PC-3 (cell line): ENCODE results near the gene HYAL2. TPM values are rescaled to one million over a fixed set of nuclear protein-coding genes. Genes with fewer than 3 reads are reported as not detected.

Experiments used
- ATAC-seq: fragments of 200-7000 bp; cut with Tn5 transposase; 2 replicates; pipeline ENCODE4 v1.9.1; 2020; ENCODE audit warnings: mild to moderate bottlenecking, moderate library complexity
- BruUV-seq: library from RNA; stranded (reverse); fragments of 400-500 nt; replicated peaks from 2 replicates; lab custom pipeline; 2021; lab: Mats Ljungman, UMichigan
- CTCF ChIA-PET: fragments of 300-600 bp; sonication (Branson Sonifier 250); formaldehyde crosslinking; loops from one replicate; lab custom pipeline; 2022; ENCODE audit warnings: antibody characterized with exemption; lab: Charles Lee
- POLR2A ChIA-PET: fragments of 300-600 bp; sonication (Branson Sonifier 250); formaldehyde crosslinking; loops from one replicate; lab custom pipeline; 2022; ENCODE audit warnings: antibody characterized with exemption; ENCODE audit not compliant: unreplicated experiment; lab: Charles Lee
- DNase-seq: peaks from one replicate; pipeline ENCODE4 v3.0.0-alpha.2; 2015
- H2AFZ ChIP-seq: fragments of 300-600 bp; sonication (generic); 2 replicates; pipeline ENCODE4 v1.6.0; 2016; ENCODE audit warnings: antibody characterized with exemption, low read length
- H3F3A ChIP-seq: fragments of 300-600 bp; sonication (generic); one replicate; pipeline ENCODE4 v1.6.0; 2017; ENCODE audit warnings: antibody characterized with exemption, low read length, control low read depth, mild to moderate bottlenecking; ENCODE audit not compliant: unreplicated experiment
- H3K27ac ChIP-seq: fragments of 300-600 bp; sonication (generic); 2 replicates; pipeline ENCODE4 v1.5.1; 2016; ENCODE audit warnings: mild to moderate bottlenecking, low read length
- H3K27me3 ChIP-seq: fragments of 300-600 bp; sonication (generic); 2 replicates; pipeline ENCODE4 v1.6.1; 2016; ENCODE audit warnings: low read length, mixed read lengths
- H3K36me3 ChIP-seq: fragments of 300-600 bp; sonication (generic); 2 replicates; pipeline ENCODE4 v1.6.1; 2016; ENCODE audit warnings: low read depth, mixed run types, low read length, mixed read lengths
- H3K4me1 ChIP-seq: fragments of 300-600 bp; sonication (generic); 2 replicates; pipeline ENCODE4 v1.5.1; 2016; ENCODE audit warnings: low read length; ENCODE audit not compliant: insufficient read depth
- H3K4me2 ChIP-seq: fragments of 300-600 bp; sonication (generic); 2 replicates; pipeline ENCODE4 v1.6.0; 2016; ENCODE audit warnings: low read length
- H3K4me3 ChIP-seq: fragments of 300-600 bp; sonication (generic); 2 replicates; pipeline ENCODE4 v1.5.1; 2016; ENCODE audit warnings: mild to moderate bottlenecking, low read length, mixed read lengths
- H3K79me2 ChIP-seq: fragments of 300-600 bp; sonication (generic); 2 replicates; pipeline ENCODE4 v1.6.1; 2017; ENCODE audit warnings: low read length, mixed read lengths
- H3K9ac ChIP-seq: fragments of 300-600 bp; sonication (generic); 2 replicates; pipeline ENCODE4 v1.6.0; 2016; ENCODE audit warnings: mild to moderate bottlenecking, low read length
- H3K9me2 ChIP-seq: fragments of 300-600 bp; sonication (generic); replicated peaks from 2 replicates; pipeline ENCODE4 v1.6.1; 2016; ENCODE audit warnings: mixed run types, low read length, mixed read lengths
- H3K9me3 ChIP-seq: fragments of 300-600 bp; sonication (generic); 2 replicates; pipeline ENCODE4 v1.6.1; 2016; ENCODE audit warnings: low read length, mixed read lengths
- H4K20me1 ChIP-seq: fragments of 300-600 bp; sonication (generic); 2 replicates; pipeline ENCODE4 v1.6.1; 2016; ENCODE audit warnings: low read length, mixed read lengths
- CTCF ChIP-seq: fragments of 300-600 bp; sonication (generic); conservative IDR thresholded peaks from 2 replicates; pipeline ENCODE4 v1.5.1; 2017; ENCODE audit warnings: antibody characterized with exemption, low read depth, mild to moderate bottlenecking, low read length
- EZH2 ChIP-seq: fragments of 300-600 bp; sonication (generic); IDR thresholded peaks from one replicate; pipeline ENCODE4 v1.6.1; 2017; ENCODE audit warnings: antibody characterized with exemption, mild to moderate bottlenecking, low read length; ENCODE audit not compliant: unreplicated experiment
- EZH2phosphoT487 ChIP-seq: fragments of 300-600 bp; sonication (generic); IDR thresholded peaks from 2 replicates; pipeline ENCODE4 v1.6.1; 2018; ENCODE audit warnings: mild to moderate bottlenecking, antibody characterized with exemption, low read length, borderline replicate concordance
- intact Hi-C: fragments of 100-400 bp; cut with micrococcal nuclease; formaldehyde crosslinking; loops from 2 replicates; pipeline ENCODE4 v1.9.0; 2023
- total RNA-seq: library from RNA; depleted of rRNA; stranded (reverse); fragments of >200 nt; gene quantifications from 2 replicates; pipeline ENCODE4 v1.2.3, GENCODE V29; 2014

HYAL2 gene
- total RNA-seq, 1 experiment from 2014 or later, result 97.8 TPM

GRCh38 chr3:50290161-50290641, 32.3 kb downstream of the HYAL2 start:
- H3K79me2 ChIP-seq, result peaks cover 32% of the 10 kb centered on the region
- no TSS peak for BruUV-seq
- H3F3A ChIP-seq, result peaks cover 4% of the 10 kb centered on the region
- ChIA-PET POLR2A (no interaction called here), CTCF (no interaction called here)
- peaks cover 6% of the 10 kb centered on the region for H3K4me1 ChIP-seq
- H3K27me3 ChIP-seq, result no peaks in the 10 kb centered on the region
- no peak overlapping the region; the same call in 1 of the 2 replicates for H3K4me3 ChIP-seq
- no peak overlapping the region for H3K27ac ChIP-seq
- H3K9ac ChIP-seq, result no peak overlapping the region
- H3K4me2 ChIP-seq, result peak overlapping the region; percentile 100
- no peaks in the 10 kb centered on the region for H4K20me1 ChIP-seq
- no peak for ATAC-seq
- no peaks in the 10 kb centered on the region for H3K9me3 ChIP-seq
- no peaks in the 10 kb centered on the region for H3K9me2 ChIP-seq
- TF ChIP-seq EZH2 (no peak), CTCF (no peak), EZH2phosphoT487 (no peak)
- intact Hi-C loops, result no loop called here
- peaks cover 35% of the 10 kb centered on the region for H3K36me3 ChIP-seq
- DNase-seq, result no peak
- no peak overlapping the region for H2AFZ ChIP-seq

DNA sequence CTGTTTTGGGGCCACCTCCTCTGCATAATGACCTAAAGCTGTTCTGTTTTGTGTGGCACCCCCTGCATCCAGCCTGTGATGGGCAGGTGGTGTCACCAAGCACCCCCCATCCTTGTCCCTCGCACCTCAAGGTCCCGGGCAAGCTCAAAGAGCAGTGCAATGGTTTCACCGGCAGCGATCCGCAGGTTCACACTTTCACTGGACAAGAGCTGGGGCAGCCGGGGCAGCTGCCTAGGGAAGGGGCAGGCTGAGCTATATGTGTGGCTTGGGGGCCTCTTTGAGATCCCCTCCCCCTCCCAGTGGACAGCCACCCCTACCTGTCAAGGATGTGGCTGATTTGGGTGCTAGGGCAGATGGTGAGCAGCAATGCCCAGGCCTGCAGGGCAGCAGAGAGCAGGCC, 33.4 kb downstream of the HYAL2 start:
- no peak overlapping the region for H2AFZ ChIP-seq
- no peaks in the 10 kb centered on the region for H3K9me3 ChIP-seq
- no peaks in the 10 kb centered on the region for H4K20me1 ChIP-seq
- no peak overlapping the region for H3K4me2 ChIP-seq
- H3K9ac ChIP-seq, result no peak overlapping the region
- H3K4me1 ChIP-seq, result peaks cover 6% of the 10 kb centered on the region
- DNase-seq, result no peak
- ATAC-seq, result no peak
- no peaks in the 10 kb centered on the region for H3K9me2 ChIP-seq
- peaks cover 35% of the 10 kb centered on the region for H3K36me3 ChIP-seq
- intact Hi-C loops, result no loop called here
- ChIA-PET CTCF (no interaction called here), POLR2A (interaction anchor here (0.6 kb wide), 1 partner anchor 10 kb away, joined by 3 read pairs; no protein-coding TSS in a partner anchor)
- BruUV-seq, result no TSS peak
- TF ChIP-seq EZH2phosphoT487 (no peak), EZH2 (no peak), CTCF (no peak)
- H3K27ac ChIP-seq, result no peak overlapping the region
- no peak overlapping the region for H3K4me3 ChIP-seq
- no peaks in the 10 kb centered on the region for H3K27me3 ChIP-seq
- peaks cover 4% of the 10 kb centered on the region for H3F3A ChIP-seq
- peaks cover 32% of the 10 kb centered on the region for H3K79me2 ChIP-seq

DNA sequence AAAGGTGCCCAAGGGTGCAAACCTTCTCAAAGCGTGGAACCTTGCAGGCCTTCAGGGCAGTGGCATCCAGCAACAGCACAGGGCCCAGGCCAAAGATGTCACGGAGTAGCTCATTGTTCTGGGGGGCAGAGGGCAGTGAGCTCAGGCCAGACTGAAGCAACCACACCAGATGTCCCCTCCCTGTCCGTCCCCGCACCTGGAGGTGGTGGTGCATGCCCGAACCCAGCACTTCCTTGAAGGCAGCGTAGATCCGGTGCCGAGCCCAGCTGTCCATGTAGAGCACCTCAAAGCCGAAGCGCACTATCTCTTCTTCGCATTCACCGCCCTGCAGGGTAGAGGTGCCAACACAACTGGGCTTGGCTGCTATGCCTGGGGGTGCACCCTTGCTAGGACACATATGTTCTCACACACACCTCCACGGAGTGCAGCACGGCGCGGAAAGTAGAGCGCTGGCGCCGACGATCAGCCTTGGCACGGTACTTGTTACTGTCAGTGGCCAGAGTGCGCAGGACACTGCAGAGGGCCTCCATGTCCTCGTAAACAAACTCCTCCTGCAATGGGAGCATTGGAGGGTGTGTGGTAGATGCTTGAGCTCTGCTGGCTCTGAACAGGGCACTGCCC, 34.0 kb downstream of the HYAL2 start:
- no peaks in the 10 kb centered on the region for H4K20me1 ChIP-seq
- no peak overlapping the region for H3K9ac ChIP-seq
- no TSS peak for BruUV-seq
- H3K4me2 ChIP-seq, result no peak overlapping the region
- DNase-seq (no peak), ATAC-seq (no peak)
- no peaks in the 10 kb centered on the region for H3K9me2 ChIP-seq
- H3K27me3 ChIP-seq, result no peaks in the 10 kb centered on the region
- intact Hi-C loops, result no loop called here
- no peaks in the 10 kb centered on the region for H3K9me3 ChIP-seq
- peaks cover 35% of the 10 kb centered on the region for H3K36me3 ChIP-seq
- H3F3A ChIP-seq, result peaks cover 4% of the 10 kb centered on the region
- no peak overlapping the region for H2AFZ ChIP-seq
- TF ChIP-seq CTCF (no peak), EZH2phosphoT487 (no peak), EZH2 (no peak)
- H3K4me3 ChIP-seq, result no peak overlapping the region
- POLR2A ChIA-PET, result no interaction called here
- H3K4me1 ChIP-seq, result peaks cover 6% of the 10 kb centered on the region
- peaks cover 32% of the 10 kb centered on the region for H3K79me2 ChIP-seq
- CTCF ChIA-PET, result no interaction called here
- no peak overlapping the region for H3K27ac ChIP-seq
